Limb (tissue), 2 donors: ENCODE results near the gene SUMO1.
"Not testable (repeated sequence)": the region's sequence is repeated elsewhere in the genome, so short reads cannot be mapped to it uniquely, and the experiment has no call there.

Experiments
- DNase-seq, 2 donors: peaks; one replicate each; pipeline ENCODE4 v3.0.0-alpha.2; 2016; ENCODE audit errors: extremely low spot score in 2 of 2

SUMO1 gene

GRCh38 chr2:202238234-202239197 lies at the start of gene SUMO1:
TSS of gene SUMO1 (minus strand) at chr2:202238597. CDS start at chr2:202238451, 146 bp downstream.
- peak; percentile 93 to 96 for DNase-seq

DNA sequence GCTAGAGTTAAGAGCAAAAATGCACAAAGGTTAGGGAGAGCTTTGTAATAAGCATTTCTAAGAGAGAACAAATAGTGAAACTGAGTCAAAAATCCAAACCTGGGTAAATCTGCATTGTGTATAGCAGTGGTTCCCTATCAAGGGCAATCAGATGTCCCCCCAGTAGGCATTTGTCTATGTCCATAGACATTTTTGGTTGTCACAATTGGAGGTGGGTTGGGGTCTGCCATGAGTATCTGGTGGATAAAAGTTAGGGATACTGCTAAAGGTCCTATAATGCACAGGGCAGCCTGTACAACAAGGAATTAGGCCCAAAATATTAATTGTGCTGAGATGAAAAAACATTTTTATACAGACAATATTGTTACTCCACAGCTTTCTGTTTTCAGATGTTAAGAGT lies 48.2 kb upstream of the SUMO1 start:
- DNase-seq: no peak

DNA sequence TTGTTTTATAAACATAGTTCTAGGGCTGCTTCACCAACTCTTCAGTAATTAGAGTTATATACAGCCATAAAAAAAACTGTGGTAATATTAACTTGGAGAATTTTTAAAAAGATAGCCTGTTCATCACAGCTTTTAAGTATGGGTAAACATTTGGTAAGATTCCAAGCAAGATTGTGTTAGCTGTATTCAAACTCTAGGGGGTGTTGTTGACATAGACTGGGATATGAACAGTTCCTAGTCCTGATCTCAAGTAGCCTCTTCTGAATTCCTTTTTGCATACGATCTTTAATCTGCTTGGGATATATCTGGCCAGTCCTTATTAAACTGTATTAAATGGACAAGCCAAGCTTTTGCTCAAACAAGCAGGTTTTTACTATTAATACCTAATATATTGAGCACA lies 40.5 kb upstream of the SUMO1 start:
- DNase-seq: peak in 1 of 2 donors; percentile 14

GRCh38 chr2:202278036-202278760 lies 39.8 kb upstream of the SUMO1 start:
- no peak for DNase-seq

DNA sequence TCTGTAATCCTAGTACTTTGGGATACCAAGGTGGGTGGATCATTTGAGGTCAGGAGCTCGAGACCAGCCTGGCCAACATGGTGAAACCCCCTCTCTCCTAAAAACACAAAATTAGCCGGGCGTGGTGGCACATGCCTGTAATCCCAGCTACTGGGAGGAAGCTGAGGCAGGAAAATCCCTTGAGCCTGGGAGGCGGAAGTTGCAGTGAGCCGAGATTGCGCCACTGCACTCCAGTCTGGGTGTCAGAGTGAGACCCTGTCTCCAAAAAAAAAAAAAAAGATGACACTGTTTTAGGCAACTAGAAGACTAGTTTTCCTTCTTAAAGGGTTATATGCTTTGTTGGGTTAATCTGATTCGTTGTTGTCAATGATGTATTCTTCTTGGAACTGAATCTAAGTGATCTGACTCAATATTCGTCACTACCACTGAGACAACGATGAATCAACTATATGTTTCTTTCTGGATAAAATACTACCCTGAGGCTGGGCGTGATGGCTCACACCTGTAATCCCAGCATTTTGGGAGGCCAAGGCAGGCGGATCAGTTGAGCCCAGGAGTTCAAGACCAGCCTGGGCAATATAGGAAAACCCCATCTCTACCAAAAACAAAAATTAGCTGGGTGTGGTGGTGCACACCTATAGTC lies 37.8 kb upstream of the SUMO1 start:
- not testable (repeated sequence) for DNase-seq

- no peak for DNase-seq
These were observed 32.1 kb upstream of the SUMO1 start for GRCh38 chr2:202270487-202270886.

DNA sequence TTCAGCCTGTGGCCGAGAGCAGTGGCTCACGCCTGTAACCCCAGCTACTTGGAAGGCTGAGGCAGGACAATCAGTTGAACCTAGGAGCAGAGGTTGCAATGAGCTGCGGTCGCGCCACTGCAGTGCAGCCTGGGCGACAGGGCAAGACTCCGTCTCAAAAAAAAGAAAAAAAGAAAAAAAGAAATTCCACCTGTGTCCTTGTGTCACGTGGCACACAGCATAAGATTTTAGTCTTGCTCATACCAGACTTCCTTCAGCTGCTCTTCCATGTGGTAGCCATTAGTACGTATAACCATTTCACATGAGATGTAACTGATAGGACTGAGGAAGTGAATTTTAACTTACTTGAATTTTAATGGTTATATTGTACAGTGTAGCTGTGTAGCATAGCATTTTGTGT lies 31.2 kb upstream of the SUMO1 start:
- peak in 1 of 2 donors; percentile 26 for DNase-seq

GRCh38 chr2:202267495-202267894 lies 29.1 kb upstream of the SUMO1 start:
- DNase-seq: no peak

- peak; percentile 94 to 97 for DNase-seq
These were observed 27.3 kb upstream of the SUMO1 start, which contains the start of gene NOP58 for GRCh38 chr2:202265467-202266277. TSS of gene NOP58 (plus strand) at chr2:202265763. CDS start at chr2:202265942, 179 bp downstream.

DNA sequence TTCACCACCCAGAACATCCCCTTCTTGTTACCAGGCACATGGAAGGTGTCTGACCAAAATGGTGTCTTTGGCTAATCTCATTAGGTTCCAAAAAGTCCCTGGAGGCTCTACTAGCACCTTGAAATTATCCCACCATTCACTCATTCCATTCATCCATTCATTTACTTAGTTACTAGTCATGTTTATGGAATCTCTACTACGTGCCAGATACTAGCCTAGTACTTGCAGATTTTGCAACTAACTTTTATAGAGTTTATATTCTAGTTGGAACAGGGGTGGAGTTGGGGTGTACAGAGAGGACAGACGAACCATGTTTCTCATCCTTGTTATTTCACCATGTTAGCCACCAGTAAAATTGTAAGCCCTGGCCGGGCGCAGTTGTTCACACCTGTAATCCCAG lies 23.1 kb upstream of the SUMO1 start:
- no peak for DNase-seq

GRCh38 chr2:202251494-202251893 lies 13.1 kb upstream of the SUMO1 start:
- no peak for DNase-seq

DNA sequence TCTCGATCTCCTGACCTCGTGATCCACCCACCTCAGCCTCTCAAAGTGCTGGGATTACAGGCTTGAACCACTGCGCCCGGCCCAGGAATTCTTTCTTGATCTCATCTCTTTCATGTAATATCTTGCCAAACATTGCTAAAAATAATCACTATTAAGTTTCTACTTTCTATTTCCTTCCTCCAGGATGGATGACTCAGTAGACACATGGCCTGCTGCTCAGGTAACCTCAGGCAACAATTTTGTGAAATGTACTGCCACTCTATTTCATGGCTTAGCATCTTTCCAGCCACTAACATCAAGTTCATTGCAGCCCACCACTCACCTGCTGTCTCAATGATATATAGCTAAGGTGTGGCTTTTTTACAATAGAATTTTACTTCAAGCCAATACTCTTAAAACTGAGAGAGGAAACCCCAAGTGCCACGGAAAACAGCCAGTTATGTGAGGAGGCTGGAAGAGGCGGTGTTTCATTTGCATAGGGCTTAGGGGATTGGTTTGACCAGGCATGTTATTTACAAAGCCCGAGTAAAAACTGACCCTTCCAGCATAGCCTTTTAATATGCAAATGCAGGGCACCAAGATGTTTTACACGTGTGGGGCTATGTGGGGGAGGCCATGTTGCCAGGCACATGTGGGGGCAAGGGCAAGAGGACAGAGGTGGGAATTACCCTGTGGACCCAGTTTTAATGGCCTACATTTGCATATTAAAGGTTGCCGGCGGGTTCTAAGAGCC lies 11.3 kb upstream of the SUMO1 start:
- DNase-seq: no peak

DNA sequence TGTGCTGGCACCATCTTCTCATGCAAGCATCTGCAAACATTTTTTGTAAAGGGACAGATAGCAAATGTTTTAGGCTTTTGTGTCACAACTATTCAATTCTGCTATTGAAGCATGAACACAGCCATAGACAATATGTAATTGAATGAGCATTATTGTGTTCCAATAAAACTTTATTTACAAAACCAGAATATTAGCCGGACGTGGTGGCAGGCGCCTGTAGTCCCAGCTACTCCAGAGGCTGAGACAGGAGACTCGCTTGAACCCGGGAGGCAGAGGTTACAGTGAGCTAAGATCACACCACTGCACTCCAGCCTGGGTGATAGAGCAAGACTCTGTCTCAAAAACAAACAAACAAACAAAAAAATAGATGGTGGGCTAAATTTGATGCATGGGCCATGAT lies 9.3 kb upstream of the SUMO1 start:
- DNase-seq: not testable (repeated sequence)

DNA sequence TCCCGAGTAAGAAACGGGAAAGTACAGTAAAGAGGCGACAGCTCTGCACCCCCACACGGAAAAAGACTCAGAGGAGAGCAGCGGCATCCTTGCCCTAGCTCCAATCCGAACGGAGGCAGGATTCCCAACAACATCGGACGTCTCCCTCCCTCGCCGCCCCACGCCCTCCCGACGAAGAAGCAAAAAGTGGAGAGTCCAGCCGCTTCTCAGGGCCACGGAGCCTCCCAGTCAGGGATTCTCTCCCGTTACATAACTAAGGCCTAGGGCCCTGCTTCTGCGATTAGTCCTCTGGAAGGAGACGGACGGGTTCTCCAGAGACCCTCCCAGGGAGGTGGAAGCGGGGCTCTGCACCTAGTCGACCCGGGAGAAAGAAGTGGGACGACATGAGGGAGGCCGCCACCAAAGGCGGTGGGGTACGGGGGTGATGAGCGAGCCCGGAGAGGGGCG lies 587 bp downstream of the SUMO1 start:
- DNase-seq: peak in 1 of 2 donors; percentile 71

GRCh38 chr2:202221873-202222272 lies 16.5 kb downstream of the SUMO1 start:
- DNase-seq: no peak

DNA sequence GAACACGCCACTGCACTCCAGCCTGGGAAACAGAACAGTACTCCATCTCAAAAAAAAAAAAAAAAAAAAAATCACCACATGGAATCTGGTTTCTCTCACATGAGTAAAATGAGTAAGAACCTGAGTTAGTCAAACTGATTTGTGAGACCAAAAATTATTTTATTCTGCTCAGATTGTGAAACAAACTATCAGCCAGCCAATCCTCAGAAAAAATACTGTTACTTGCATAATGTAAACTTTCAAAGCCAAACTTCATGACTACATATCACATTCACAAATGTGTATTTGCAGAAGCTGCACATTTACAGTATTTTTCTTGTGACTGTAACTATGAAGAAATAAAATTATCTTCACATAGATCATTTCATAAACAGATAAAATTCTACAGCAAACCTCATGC lies 23.2 kb downstream of the SUMO1 start:
- DNase-seq: no peak

GRCh38 chr2:202208526-202208925 lies 29.9 kb downstream of the SUMO1 start:
- DNase-seq: no peak

DNA sequence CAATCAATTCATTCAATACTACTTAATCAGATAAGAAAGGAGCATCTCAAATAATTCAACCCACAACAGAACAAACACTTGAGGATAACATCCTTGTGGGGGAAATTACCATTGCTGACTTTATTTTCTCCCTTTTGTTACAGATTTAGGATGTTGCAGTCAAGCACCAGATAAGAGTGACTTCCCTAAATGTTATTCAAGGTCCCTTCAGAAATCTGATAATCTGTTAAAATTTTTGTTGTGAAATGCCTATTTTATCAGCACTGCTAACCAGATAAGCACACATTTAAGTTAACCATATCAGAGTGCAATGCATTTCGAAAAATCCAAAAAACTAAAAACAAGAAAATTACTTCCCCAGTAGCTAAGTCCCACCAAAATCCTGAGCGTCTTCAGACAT lies 33.5 kb downstream of the SUMO1 start:
- no peak for DNase-seq

DNA sequence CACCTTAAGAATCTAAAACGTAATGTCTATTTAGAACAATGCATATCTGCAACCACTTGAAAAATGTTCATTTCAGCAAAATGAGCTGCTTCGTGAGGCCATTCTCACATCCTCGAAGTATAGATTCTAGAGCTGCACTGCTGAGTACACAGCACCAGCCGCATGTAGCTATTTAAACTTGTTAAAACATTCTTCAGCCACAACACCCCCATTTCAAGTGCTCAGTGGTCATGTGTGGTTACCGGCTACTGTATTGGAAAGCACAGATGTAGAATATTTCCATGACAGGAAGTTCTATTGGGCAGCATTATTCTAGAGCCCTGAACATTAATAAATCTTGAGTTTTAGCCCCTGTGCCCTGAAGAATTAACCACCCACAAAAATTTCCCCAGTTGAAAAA lies 35.0 kb downstream of the SUMO1 start:
- DNase-seq: no peak
